ENCODE data around the gene CHD6.

DNA sequence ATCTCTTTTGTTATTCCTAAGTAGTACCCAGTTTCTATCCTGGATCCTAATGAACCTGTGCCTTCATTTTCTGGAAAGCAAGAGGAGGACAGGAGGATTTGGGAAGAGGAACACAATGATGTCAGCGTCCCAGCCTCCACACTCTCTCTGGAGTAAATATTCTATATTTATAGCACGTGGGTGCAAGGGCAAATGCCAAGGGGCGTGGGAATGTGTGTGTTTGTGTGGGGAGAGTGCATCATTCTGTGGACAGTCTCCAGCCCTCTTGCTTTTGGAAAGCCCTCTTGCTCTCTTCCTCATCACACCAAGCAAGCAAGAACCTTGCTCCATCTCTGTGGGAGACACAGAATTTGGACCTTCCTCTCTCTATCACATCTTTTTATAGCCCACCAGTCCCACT is 148.3 kb downstream of the CHD6 start:
- TF ChIP-seq, protein P1, sequence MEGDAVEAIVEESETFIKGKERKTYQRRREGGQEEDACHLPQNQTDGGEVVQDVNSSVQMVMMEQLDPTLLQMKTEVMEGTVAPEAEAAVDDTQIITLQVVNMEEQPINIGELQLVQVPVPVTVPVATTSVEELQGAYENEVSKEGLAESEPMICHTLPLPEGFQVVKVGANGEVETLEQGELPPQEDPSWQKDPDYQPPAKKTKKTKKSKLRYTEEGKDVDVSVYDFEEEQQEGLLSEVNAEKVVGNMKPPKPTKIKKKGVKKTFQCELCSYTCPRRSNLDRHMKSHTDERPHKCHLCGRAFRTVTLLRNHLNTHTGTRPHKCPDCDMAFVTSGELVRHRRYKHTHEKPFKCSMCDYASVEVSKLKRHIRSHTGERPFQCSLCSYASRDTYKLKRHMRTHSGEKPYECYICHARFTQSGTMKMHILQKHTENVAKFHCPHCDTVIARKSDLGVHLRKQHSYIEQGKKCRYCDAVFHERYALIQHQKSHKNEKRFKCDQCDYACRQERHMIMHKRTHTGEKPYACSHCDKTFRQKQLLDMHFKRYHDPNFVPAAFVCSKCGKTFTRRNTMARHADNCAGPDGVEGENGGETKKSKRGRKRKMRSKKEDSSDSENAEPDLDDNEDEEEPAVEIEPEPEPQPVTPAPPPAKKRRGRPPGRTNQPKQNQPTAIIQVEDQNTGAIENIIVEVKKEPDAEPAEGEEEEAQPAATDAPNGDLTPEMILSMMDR (IDR thresholded peaks at IDR 0.05; ENCODE audit: low read length) = no peak
- TF ChIP-seq EZH2 (IDR thresholded peaks at IDR 0.05; ENCODE audit: borderline replicate concordance, low read length) = no peak

All from OCI-LY1 (cell line).